Right lobe of liver (tissue), 6 donors: ENCODE results near the gene CHMP6. TPM values are rescaled to one million over a fixed set of nuclear protein-coding genes. Genes with fewer than 3 reads are reported as not detected.
A peak's percentile ranks its signal among the peaks of the same experiment; 100 is the strongest.
"Not testable (repeated sequence)": the region's sequence is repeated elsewhere in the genome, so short reads cannot be mapped to it uniquely, and the experiment has no call there.

Experiments
- ATAC-seq, 4 donors: fragments of 200-7000 bp; cut with Tn5 transposase; one replicate each; pipeline ENCODE4 v1.9.1; 2020; ENCODE audit warnings: mild to moderate bottlenecking in 4 of 4, moderate library complexity in 4 of 4
- DNase-seq, 3 donors: peaks; one replicate each; pipeline ENCODE4 v3.0.0-alpha.2; 2020
- H3K27ac ChIP-seq, 3 donors: fragments of 200-600 bp; one replicate each; pipeline ENCODE4 v1.8.0; 2022
- H3K27me3 ChIP-seq, 2 donors: fragments of 200-600 bp; one replicate each; pipeline ENCODE4 v1.8.0; 2022
- H3K36me3 ChIP-seq, 4 donors: fragments of 200-600 bp; sonication (generic) in 1 of 4; one replicate each; pipeline versions ENCODE4 v1.5.1 to v1.8.0; 2017 to 2022; ENCODE audit warnings: control low read depth in 1 of 4
- H3K4me1 ChIP-seq, 4 donors: fragments of 200-600 bp; sonication (generic) in 1 of 4; one replicate each; pipeline versions ENCODE4 v1.5.1 to v1.8.0; 2017 to 2022; ENCODE audit warnings: control low read depth in 1 of 4
- H3K4me3 ChIP-seq, 3 donors: fragments of 200-600 bp; one replicate each; pipeline ENCODE4 v1.8.0; 2022
- H3K9me3 ChIP-seq, 4 donors: fragments of 200-600 bp; sonication (generic) in 1 of 4; one replicate each; pipeline versions ENCODE4 v1.5.1 to v1.8.0; 2017 to 2022; ENCODE audit warnings: control low read depth in 1 of 4
- POLR2A ChIP-seq: fragments of 450-650 bp; IDR thresholded peaks from one replicate; pipeline ENCODE4 v1.6.1; 2017; ENCODE audit warnings: antibody characterized with exemption, mild to moderate bottlenecking
- WGBS: methylation state at CpG from one replicate; pipeline ENCODE4 v1.1.6; 2018; ENCODE audit warnings: low coverage, low lambda C conversion rate; ENCODE audit not compliant: insufficient coverage; ENCODE audit errors: missing lambda C conversion rate; 5-methylcytosine and 5-hydroxymethylcytosine counted together
- intact Hi-C, 2 donors: fragments of 100-400 bp; cut with DNase I; formaldehyde crosslinking; loops; one replicate each; pipeline versions ENCODE4 v1.11.2 to v1.14.1; 2022
- total RNA-seq, 6 experiments: library from RNA; depleted of rRNA in 2 of 6; stranded (reverse); fragments of >200 nt in 2 of 6; fragmentation: NEBNext Ultra II Directional in 3 of 6; extraction: Animal tissue kit (Norgen Biotek cat#: 25700) in 3 of 6; gene quantifications; one replicate each; pipeline versions ENCODE4 v1.1.0 to v1.2.4, GENCODE V29; 2016 to 2023
- TF ChIP-seq, protein P1 (sequence below), 4 donors: fragments of 200-600 bp in 3 of 4; fragments of 450-650 bp in 1 of 4; IDR thresholded peaks; one replicate each; pipeline versions ENCODE4 v1.5.1 to v1.8.0; 2016 to 2022; ENCODE audit warnings: antibody characterized with exemption in 4 of 4, mild to moderate bottlenecking in 2 of 4
- donor health status: DM: no; HTN: yes; CAD: no.
- donor health status: DM: no; HTN: no; CAD: no.
- donor health status: DM: no; HTN: no; CAD: no.
- donor health status: DM: no; HTN: yes; CAD: no.
- donor health status: DM: no; HTN: yes; CAD: no.

Gene CHMP6
- total RNA-seq, 6 experiments from 2014 or later = 13.4 to 27.8 (median 15.6) TPM

DNA sequence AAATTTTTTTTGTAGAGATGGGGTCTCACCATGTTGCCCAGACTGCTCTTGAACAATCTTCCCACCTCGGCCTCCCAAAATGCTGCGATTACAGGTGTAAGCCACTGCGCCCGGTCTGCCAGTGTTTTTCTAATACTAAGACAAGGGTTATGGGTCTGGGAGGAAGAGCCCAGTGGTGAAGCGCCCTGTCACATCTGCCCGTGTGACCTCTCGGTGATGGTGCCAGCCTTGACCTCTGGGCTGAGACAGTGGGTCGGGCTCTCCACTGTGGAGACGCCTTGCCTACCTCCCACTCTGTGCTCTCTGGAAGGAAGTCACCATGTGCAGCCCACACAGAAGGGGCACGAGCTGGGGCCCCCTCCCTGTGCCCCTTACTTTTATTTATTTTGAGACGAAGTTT lies 38.2 kb downstream of the CHMP6 start:
- no peak overlapping the region for H3K27ac ChIP-seq
- peak in 1 of 3 donors; percentile 40 for DNase-seq
- H3K9me3 ChIP-seq = no peaks in the 10 kb centered on the region
- H3K27me3 ChIP-seq = no peaks in the 10 kb centered on the region
- 85% methylated on average over 7 of the region's 11 CpGs for WGBS
- ATAC-seq = no peak
- H3K4me3 ChIP-seq = no peak overlapping the region
- H3K4me1 ChIP-seq = peaks cover 0 to 34% (median 18%) of the 10 kb centered on the region in 4 donors
- TF ChIP-seq, protein P1, sequence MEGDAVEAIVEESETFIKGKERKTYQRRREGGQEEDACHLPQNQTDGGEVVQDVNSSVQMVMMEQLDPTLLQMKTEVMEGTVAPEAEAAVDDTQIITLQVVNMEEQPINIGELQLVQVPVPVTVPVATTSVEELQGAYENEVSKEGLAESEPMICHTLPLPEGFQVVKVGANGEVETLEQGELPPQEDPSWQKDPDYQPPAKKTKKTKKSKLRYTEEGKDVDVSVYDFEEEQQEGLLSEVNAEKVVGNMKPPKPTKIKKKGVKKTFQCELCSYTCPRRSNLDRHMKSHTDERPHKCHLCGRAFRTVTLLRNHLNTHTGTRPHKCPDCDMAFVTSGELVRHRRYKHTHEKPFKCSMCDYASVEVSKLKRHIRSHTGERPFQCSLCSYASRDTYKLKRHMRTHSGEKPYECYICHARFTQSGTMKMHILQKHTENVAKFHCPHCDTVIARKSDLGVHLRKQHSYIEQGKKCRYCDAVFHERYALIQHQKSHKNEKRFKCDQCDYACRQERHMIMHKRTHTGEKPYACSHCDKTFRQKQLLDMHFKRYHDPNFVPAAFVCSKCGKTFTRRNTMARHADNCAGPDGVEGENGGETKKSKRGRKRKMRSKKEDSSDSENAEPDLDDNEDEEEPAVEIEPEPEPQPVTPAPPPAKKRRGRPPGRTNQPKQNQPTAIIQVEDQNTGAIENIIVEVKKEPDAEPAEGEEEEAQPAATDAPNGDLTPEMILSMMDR (IDR thresholded peaks at IDR 0.05) = no peak
- TF ChIP-seq POLR2A = no peak
- no peaks in the 10 kb centered on the region for H3K36me3 ChIP-seq
- intact Hi-C loops = loop anchor here (10.0 kb wide), 2 partner anchors 65 to 215 kb away; no protein-coding TSS in a partner anchor

DNA sequence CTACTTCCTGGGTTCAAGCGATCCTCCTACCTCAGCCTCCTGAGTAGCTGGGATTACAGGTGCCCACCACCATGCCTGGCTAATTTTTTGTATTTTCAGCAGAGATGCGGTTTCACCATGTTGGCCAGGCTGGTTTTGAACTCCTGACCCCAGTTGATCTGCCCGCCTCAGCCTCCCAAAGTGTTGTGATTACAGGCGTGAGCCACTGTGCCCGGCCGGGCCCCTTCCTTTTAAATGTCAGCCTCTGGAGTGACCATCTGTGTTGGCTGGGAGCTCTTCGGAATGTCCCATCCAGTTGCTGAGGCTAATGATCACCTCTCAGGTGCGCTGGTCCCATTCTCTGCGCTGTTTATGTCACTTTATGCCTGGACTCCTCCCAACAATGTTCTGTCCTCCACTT lies 38.7 kb downstream of the CHMP6 start:
- ATAC-seq, H3K4me3 ChIP-seq, H3K9me3 ChIP-seq, intact Hi-C loops, H3K36me3 ChIP-seq, H3K27me3 ChIP-seq: not testable (repeated sequence)
- WGBS = 94% methylated on average over 6 of the region's 9 CpGs
- peaks cover 0 to 31% (median 16%) of the 10 kb centered on the region in 4 donors for H3K4me1 ChIP-seq
- H3K27ac ChIP-seq = peak overlapping the region in 1 of 3 donors; percentile 69
- peak in 1 of 3 donors; percentile 46 for DNase-seq

DNA sequence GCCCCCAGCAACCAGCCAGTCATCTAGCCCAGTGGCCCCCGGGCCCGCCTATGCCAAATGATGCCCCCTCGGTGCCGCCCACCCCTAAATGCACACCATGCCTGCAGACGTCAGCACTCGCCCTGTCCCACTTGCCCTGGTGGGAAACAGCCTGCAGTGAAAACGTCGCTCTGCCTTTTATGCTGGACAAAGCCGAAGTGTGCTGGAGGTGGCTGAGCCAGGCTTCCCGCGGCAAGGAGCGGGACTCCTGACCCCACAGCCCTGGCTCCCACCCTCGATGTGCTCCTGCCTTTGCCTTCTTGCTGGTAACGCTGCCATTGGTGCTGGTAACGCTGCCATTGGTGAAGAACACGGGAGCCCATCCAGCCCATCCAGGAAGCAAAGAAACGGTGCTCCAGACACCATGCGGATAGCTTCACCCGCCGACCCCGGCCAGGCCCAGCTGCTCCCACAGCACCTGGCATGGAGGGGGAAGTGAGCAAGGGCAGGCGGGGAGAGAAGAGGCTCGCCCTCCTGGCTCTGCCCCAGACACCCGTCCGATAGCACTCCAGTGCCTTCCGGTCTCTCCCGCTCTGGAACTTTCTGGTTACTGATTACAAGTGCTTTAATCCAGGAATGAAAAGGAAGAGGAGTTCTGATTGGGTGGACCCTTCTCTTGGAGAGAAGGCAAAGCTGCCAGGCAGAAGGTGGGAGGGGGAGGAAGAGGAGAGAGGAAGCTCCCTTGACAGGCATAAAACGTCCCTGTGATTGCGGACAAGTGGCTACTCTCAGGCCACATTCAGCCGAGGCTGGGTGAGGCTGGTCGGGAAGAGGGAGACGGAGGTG lies 39.3 kb downstream of the CHMP6 start:
- TF ChIP-seq, protein P1 (IDR thresholded peaks at IDR 0.05) = no peak
- TF ChIP-seq POLR2A = peak; percentile 35
- peak overlapping the region in 1 of 3 donors; percentile 0 for H3K4me3 ChIP-seq
- no peaks in the 10 kb centered on the region for H3K27me3 ChIP-seq
- peaks cover 0 to 31% (median 16%) of the 10 kb centered on the region in 4 donors for H3K4me1 ChIP-seq
- ATAC-seq = peak; percentile 44 to 63 (median 60)
- WGBS = 44% methylated on average over 16 of the region's 32 CpGs
- peak; percentile 78 to 88 (median 84) for DNase-seq
- no peaks in the 10 kb centered on the region for H3K9me3 ChIP-seq
- no peaks in the 10 kb centered on the region for H3K36me3 ChIP-seq
- intact Hi-C loops = no loop called here
- H3K27ac ChIP-seq = peak overlapping the region; percentile 30 to 79 (median 69)

DNA sequence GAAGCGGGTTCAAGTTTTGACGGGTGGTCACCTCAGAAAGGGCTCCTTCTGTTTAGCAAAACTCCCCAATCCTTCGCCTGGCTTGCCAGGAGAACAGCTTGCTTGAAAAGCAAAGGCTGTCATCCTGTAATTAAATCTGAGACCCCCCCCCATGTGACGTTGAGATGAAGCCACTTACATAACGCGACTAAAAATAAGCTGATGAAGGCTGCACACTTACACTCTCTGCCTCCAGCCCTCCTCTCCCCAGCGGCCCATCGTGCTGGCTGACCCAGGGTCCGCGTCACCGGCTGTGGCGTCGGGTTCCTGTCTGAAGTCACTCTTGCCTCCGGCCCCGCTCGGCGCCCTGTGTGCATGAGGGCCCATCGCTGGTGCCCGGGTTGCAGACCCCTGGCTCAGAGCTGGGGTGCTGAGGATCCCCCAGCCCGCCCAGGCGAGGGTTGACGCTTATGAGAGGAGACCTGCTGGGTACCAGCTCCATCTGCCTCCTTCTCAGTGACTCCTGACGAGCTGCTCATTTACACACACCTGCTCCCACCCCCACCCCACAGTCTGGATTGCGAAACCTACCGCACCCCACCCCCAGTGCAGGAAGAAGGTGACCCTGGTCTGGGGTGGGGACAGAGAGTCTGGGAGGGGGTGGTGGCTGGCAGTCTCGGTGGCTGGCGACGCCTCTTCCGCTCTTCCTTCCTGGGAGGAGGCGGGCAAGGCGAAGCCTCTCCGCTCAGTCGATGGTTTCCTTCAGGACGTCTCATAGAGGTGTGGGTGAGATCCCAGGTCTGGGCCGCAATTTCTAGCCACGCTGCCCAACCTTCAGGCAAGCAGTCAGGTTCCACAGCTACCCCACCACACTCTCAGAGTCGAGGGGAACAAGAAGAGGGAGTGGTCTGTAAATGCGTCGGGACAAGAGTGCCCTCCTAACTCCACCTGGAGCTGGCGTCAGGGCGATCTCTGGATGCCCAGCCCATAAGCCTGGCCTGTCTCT lies 40.2 kb downstream of the CHMP6 start:
- DNase-seq (peak in 2 of 3 donors; percentile 46 to 61), ATAC-seq (no peak)
- Histone ChIP-seq H3K27ac (peak overlapping the region; percentile 30 to 79 (median 69)), H3K27me3 (no peaks in the 10 kb centered on the region), H3K4me1 (peaks cover 0 to 32% (median 17%) of the 10 kb centered on the region in 4 donors), H3K9me3 (no peaks in the 10 kb centered on the region), H3K36me3 (no peaks in the 10 kb centered on the region), H3K4me3 (no peak overlapping the region)
- TF ChIP-seq POLR2A = peak; percentile 3
- TF ChIP-seq, protein P1 (IDR thresholded peaks at IDR 0.05) = no peak
- 53% methylated on average over 3 of the region's 41 CpGs for WGBS
- intact Hi-C loops = no loop called here
